HepG2 (cell line): ENCODE measurements around the gene DDX1. TPM values are rescaled to one million over a fixed set of nuclear protein-coding genes. Genes with fewer than 3 reads are reported as not detected.

Source experiments
- ATAC-seq: fragments of 200-7000 bp; cut with Tn5 transposase; 3 replicates; pipeline ENCODE4 v1.9.1; 2020; ENCODE audit warnings: mild to moderate bottlenecking, moderate library complexity
- BruUV-seq: library from RNA; stranded (reverse); fragments of 400-500 nt; replicated peaks from 2 replicates; lab custom pipeline; 2021; lab: Mats Ljungman, UMichigan
- CTCF ChIA-PET: fragments of 300-600 bp; formaldehyde crosslinking; extraction: SDS; loops from one replicate; lab custom pipeline; 2021; ENCODE audit warnings: low total read pairs, inconsistent platforms, low intra/inter-chr PET ratio; lab: Yijun Ruan, JAX
- POLR2A ChIA-PET: fragments of 350-600 bp; sonication (Branson Sonifier 250); formaldehyde crosslinking; loops from one replicate; lab custom pipeline; 2020; ENCODE audit warnings: antibody characterized with exemption, inconsistent platforms; lab: Yijun Ruan, JAX
- DNase-seq: peaks from one replicate; pipeline ENCODE4 v3.0.0-alpha.2; 2015; ENCODE audit warnings: low spot score
- FAIRE-seq: peaks from 3 replicates; lab custom pipeline; 2011; peaks lifted over from hg19 to GRCh38; lab: Jason Lieb, UNC
- H2AFZ ChIP-seq: one replicate; pipeline ENCODE4 v1.6.1; 2011; ENCODE audit warnings: low read length, inconsistent platforms
- H3K27ac ChIP-seq: fragments of 300-600 bp; 3 replicates; pipeline ENCODE4 v1.8.0; 2011; ENCODE audit warnings: mixed run types, mild to moderate bottlenecking, mixed read lengths, low read length, inconsistent platforms; ENCODE audit not compliant: insufficient read depth; ENCODE audit errors: extremely low read length
- H3K27me3 ChIP-seq, 2 experiments: fragments of 200-600 bp in 1 of 2; 2 replicates in 1 of 2; 3 replicates in 1 of 2; pipeline versions ENCODE4 v1.6.0 to v1.8.0; 2011; ENCODE audit warnings: low read length in 2 of 2, mild to moderate bottlenecking in 2 of 2, moderate library complexity in 2 of 2, inconsistent platforms in 1 of 2; ENCODE audit not compliant: insufficient read depth in 2 of 2, control insufficient read depth in 1 of 2
- H3K36me3 ChIP-seq, 2 experiments: fragments of 200-600 bp in 1 of 2; replicated peaks in 1 of 2; 2 replicates in 1 of 2; 3 replicates in 1 of 2; pipeline versions ENCODE4 v1.5.1 to v1.8.0; 2011; ENCODE audit warnings: low read length in 2 of 2, inconsistent platforms in 1 of 2; ENCODE audit not compliant: insufficient read depth in 2 of 2, control insufficient read depth in 1 of 2
- H3K4me1 ChIP-seq: 2 replicates; pipeline ENCODE4 v1.5.1; 2012; ENCODE audit warnings: low read length, inconsistent platforms; ENCODE audit not compliant: insufficient read depth
- H3K4me2 ChIP-seq: 2 replicates; pipeline ENCODE4 v1.6.0; 2011; ENCODE audit warnings: low read depth, low read length, inconsistent platforms
- H3K4me3 ChIP-seq, 3 experiments: fragments of 200-600 bp in 1 of 3; sonication (generic), shearing (Covaris generic) in 1 of 3; replicated peaks in 1 of 3; 2 replicates each; pipeline ENCODE4 v1.5.1; 2011 to 2016; ENCODE audit warnings: low read length in 3 of 3, inconsistent platforms in 2 of 3, low read depth in 2 of 3, mild to moderate bottlenecking in 2 of 3, control low read depth in 1 of 3, mixed read lengths in 1 of 3; ENCODE audit not compliant: insufficient read depth in 1 of 3
- H3K79me2 ChIP-seq: one replicate; pipeline ENCODE4 v1.6.1; 2011; ENCODE audit warnings: low read length, inconsistent platforms; ENCODE audit not compliant: insufficient read depth
- H3K9ac ChIP-seq: 2 replicates; pipeline ENCODE4 v1.6.0; 2011; ENCODE audit warnings: mild to moderate bottlenecking, low read depth, low read length, inconsistent platforms; ENCODE audit not compliant: insufficient read depth
- H3K9me3 ChIP-seq: 2 replicates; pipeline ENCODE4 v1.5.1; 2012; ENCODE audit warnings: mild to moderate bottlenecking, low read length
- H4K20me1 ChIP-seq: 2 replicates; pipeline ENCODE4 v1.6.0; 2011; ENCODE audit warnings: inconsistent platforms, mild to moderate bottlenecking, low read length, moderate library complexity; ENCODE audit not compliant: insufficient read depth
- HNF4A ChIP-seq: sonication (generic); formaldehyde crosslinking; IDR thresholded peaks from 2 replicates; pipeline ENCODE4 v1.4.0; 2020; ENCODE audit warnings: missing genetic modification reagents
- IRX3 ChIP-seq: sonication (generic); formaldehyde crosslinking; IDR thresholded peaks from 2 replicates; pipeline ENCODE4 v1.8.1; 2023; ENCODE audit warnings: mild to moderate bottlenecking, low read depth, missing genetic modification reagents, borderline replicate concordance
- SMAD9 ChIP-seq: sonication (generic); formaldehyde crosslinking; IDR thresholded peaks from 2 replicates; pipeline ENCODE4 v1.5.1; 2020; ENCODE audit warnings: mild to moderate bottlenecking, missing genetic modification reagents
- WGBS: methylation state at CpG from one replicate; pipeline ENCODE4 v1.1.6; 2017; ENCODE audit warnings: low lambda C conversion rate; 5-methylcytosine and 5-hydroxymethylcytosine counted together
- in situ Hi-C: cut with HindIII; loops from 2 replicates; pipeline ENCODE4 v1.10.0; 2017; ENCODE audit warnings: low pct_unique_long_range_greater_than_20kb; ENCODE audit not compliant: extremely low pct_ligation_motif_present
- intact Hi-C: fragments of 100-400 bp; cut with micrococcal nuclease; formaldehyde crosslinking; loops from one replicate; pipeline ENCODE4 v1.10.0; 2022; ENCODE audit not compliant: unreplicated experiment
- polyA plus RNA-seq, 8 experiments: library from polyadenylated mRNA; depleted of rRNA in 3 of 8; stranded (reverse) in 7 of 8; unstranded in 1 of 8; fragments of >200 nt; fragmentation: Illumina TruSeq in 4 of 8; extraction: Trizol in 4 of 8; gene quantifications; 2 replicates each; pipeline versions ENCODE4 v1.2.1 to v1.2.3, GENCODE V29; 2011 to 2016; ENCODE audit warnings: low read depth in 4 of 8, missing spikeins in 1 of 8, mixed read lengths in 1 of 8; ENCODE audit not compliant: insufficient read depth in 1 of 8
- total RNA-seq, 5 experiments: library from RNA; depleted of rRNA; stranded (reverse); fragments of >200 nt; fragmentation: Illumina TruSeq; extraction: Trizol; gene quantifications; 2 replicates each; pipeline ENCODE4 v1.2.3, GENCODE V29; 2016; ENCODE audit warnings: low read depth in 1 of 5
- TF ChIP-seq, protein P1 (sequence below): sonication (generic); formaldehyde crosslinking; IDR thresholded peaks from 2 replicates; pipeline ENCODE4 v1.5.1; 2020; ENCODE audit warnings: missing genetic modification reagents, mild to moderate bottlenecking, borderline replicate concordance

The DDX1 gene
- total and polyA plus RNA-seq, 2 of the 13 experiments (the other 11 are each of a cell fraction or from before 2014, with no cell fraction given): 81.6 to 130 TPM

- Histone ChIP-seq H3K4me1 (peaks cover 32% of the 10 kb centered on the region), H3K9ac (no peak overlapping the region), H3K79me2 (no peaks in the 10 kb centered on the region), H3K9me3 (no peaks in the 10 kb centered on the region), H2AFZ (no peak overlapping the region), H3K4me3 (no peak overlapping the region), H3K36me3 (no peaks in the 10 kb centered on the region), H3K27me3 (peaks cover 0 to 46% of the 10 kb centered on the region in 2 experiments; a peak in 2 of 5 replicates), H4K20me1 (no peaks in the 10 kb centered on the region), H3K4me2 (peak overlapping the region; percentile 30; the same call in 1 of the 2 replicates), H3K27ac (no peak overlapping the region)
- in situ Hi-C loops: no loop called here
- intact Hi-C loops: no loop called here
- no TSS peak for BruUV-seq
- ATAC-seq: no peak
- ChIA-PET POLR2A (no interaction called here), CTCF (no interaction called here)
- TF ChIP-seq IRX3 (CRISPR knock-in tag): no peak
- TF ChIP-seq SMAD9: no peak
- no peak for FAIRE-seq
- WGBS: 44% methylated on average over 4 of the region's 4 CpGs
- DNase-seq: no peak
Observed at GRCh38 chr2:15667809-15668556, 76.3 kb downstream of the DDX1 start.

GRCh38 chr2:15668611-15669305 is 77.1 kb downstream of the DDX1 start:
- FAIRE-seq (no peak), ATAC-seq (peak; percentile 56), DNase-seq (peak; percentile 54)
- no peak overlapping the region; a peak in 1 of 6 replicates for H3K4me3 ChIP-seq
- 8% methylated on average over 10 of the region's 10 CpGs for WGBS
- H3K27me3 ChIP-seq: peaks cover 0 to 43% of the 10 kb centered on the region in 2 experiments; a peak in 2 of 5 replicates
- intact Hi-C loops (no loop called here), in situ Hi-C loops (no loop called here)
- no peaks in the 10 kb centered on the region for H4K20me1 ChIP-seq
- H3K4me2 ChIP-seq: peak overlapping the region; percentile 30
- POLR2A ChIA-PET: no interaction called here
- H3K36me3 ChIP-seq: no peaks in the 10 kb centered on the region
- H3K27ac ChIP-seq: no peak overlapping the region
- CTCF ChIA-PET: no interaction called here
- H3K9ac ChIP-seq: no peak overlapping the region
- no TSS peak for BruUV-seq
- H3K4me1 ChIP-seq: peaks cover 38% of the 10 kb centered on the region
- H2AFZ ChIP-seq: no peak overlapping the region
- TF ChIP-seq, protein P1, sequence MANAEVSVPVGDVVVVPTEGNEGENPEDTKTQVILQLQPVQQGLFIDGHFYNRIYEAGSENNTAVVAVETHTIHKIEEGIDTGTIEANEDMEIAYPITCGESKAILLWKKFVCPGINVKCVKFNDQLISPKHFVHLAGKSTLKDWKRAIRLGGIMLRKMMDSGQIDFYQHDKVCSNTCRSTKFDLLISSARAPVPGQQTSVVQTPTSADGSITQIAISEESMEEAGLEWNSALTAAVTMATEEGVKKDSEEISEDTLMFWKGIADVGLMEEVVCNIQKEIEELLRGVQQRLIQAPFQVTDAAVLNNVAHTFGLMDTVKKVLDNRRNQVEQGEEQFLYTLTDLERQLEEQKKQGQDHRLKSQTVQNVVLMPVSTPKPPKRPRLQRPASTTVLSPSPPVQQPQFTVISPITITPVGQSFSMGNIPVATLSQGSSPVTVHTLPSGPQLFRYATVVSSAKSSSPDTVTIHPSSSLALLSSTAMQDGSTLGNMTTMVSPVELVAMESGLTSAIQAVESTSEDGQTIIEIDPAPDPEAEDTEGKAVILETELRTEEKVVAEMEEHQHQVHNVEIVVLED (CRISPR knock-in tag): no peak
- TF ChIP-seq HNF4A (CRISPR knock-in tag): peak; percentile 11; the same call in 1 of the 2 replicates
- no peaks in the 10 kb centered on the region for H3K79me2 ChIP-seq
- no peaks in the 10 kb centered on the region for H3K9me3 ChIP-seq
